Measurements from ENCODE around the gene STK32A.

GRCh38 chr5:147305147-147305546 lies 70.3 kb downstream of the STK32A start:
- TF ChIP-seq CTCF (IDR thresholded peaks at IDR 0.05): no peak
- TF ChIP-seq POLR2AphosphoS5 (IDR thresholded peaks at IDR 0.05): no peak

Measured in esophagus muscularis mucosa (tissue), 3 donors.